Endodermal cell (in vitro differentiated cells): Measurements from ENCODE around the gene FAAH. TPM values are rescaled to one million over a fixed set of nuclear protein-coding genes. Genes with fewer than 3 reads are reported as not detected.

Source experiments
- DNase-seq: peaks from one replicate; pipeline ENCODE4 v3.0.0-alpha.2; 2017
- H3K27ac ChIP-seq: 2 replicates; pipeline ENCODE4 v1.5.1; 2013; ENCODE audit warnings: mild to moderate bottlenecking, low read depth, low read length, moderate library complexity
- H3K27me3 ChIP-seq: 2 replicates; pipeline ENCODE4 v1.6.1; 2013; ENCODE audit warnings: mild to moderate bottlenecking, low read length, moderate library complexity; ENCODE audit not compliant: insufficient read depth, control insufficient read depth, poor library complexity, severe bottlenecking
- H3K36me3 ChIP-seq: 2 replicates; pipeline ENCODE4 v1.7.0; 2013; ENCODE audit warnings: mild to moderate bottlenecking, low read length, moderate library complexity; ENCODE audit not compliant: control insufficient read depth, insufficient read depth
- H3K4me1 ChIP-seq: one replicate; pipeline ENCODE4 v1.7.0; 2013; ENCODE audit warnings: low read length; ENCODE audit not compliant: control insufficient read depth, insufficient read depth
- H3K4me3 ChIP-seq: 2 replicates; pipeline ENCODE4 v1.5.1; 2013; ENCODE audit warnings: mild to moderate bottlenecking, low read length, moderate library complexity
- H3K9ac ChIP-seq: 2 replicates; pipeline ENCODE4 v1.6.1; 2013; ENCODE audit warnings: mild to moderate bottlenecking, low read length, moderate library complexity; ENCODE audit not compliant: poor library complexity, severe bottlenecking; ENCODE audit errors: extremely low read depth
- H3K9me3 ChIP-seq: 2 replicates; pipeline ENCODE4 v1.6.1; 2013; ENCODE audit warnings: mild to moderate bottlenecking, low read length, moderate library complexity; ENCODE audit not compliant: control insufficient read depth
- H3K27ac Mint-ChIP-seq: 2 replicates; pipeline ENCODE4 v1.8.0; 2020; ENCODE audit warnings: mixed read lengths
- H3K27me3 Mint-ChIP-seq: 2 replicates; pipeline ENCODE4 v1.8.0; 2021; ENCODE audit warnings: mild to moderate bottlenecking, mixed read lengths; ENCODE audit not compliant: insufficient read depth
- H3K36me3 Mint-ChIP-seq: 2 replicates; pipeline ENCODE4 v1.8.0; 2020; ENCODE audit warnings: low read depth, mixed read lengths
- H3K4me1 Mint-ChIP-seq: 2 replicates; pipeline ENCODE4 v1.8.0; 2020; ENCODE audit warnings: mixed read lengths
- H3K4me3 Mint-ChIP-seq: 2 replicates; pipeline ENCODE4 v1.8.0; 2020; ENCODE audit warnings: mild to moderate bottlenecking, moderate library complexity, mixed read lengths
- H3K9me3 Mint-ChIP-seq: 2 replicates; pipeline ENCODE4 v1.8.0; 2020; ENCODE audit warnings: mild to moderate bottlenecking, mixed read lengths
- CTCF ChIP-seq: fragments of 200-600 bp; sonication (generic); conservative IDR thresholded peaks from 2 replicates; pipeline ENCODE4 v1.5.0; 2021; ENCODE audit warnings: antibody characterized with exemption, mild to moderate bottlenecking
- WGBS, 2 experiments: methylation state at CpG; one replicate each; pipeline versions ENCODE4 v1.1.5 to v1.1.7; 2013; ENCODE audit warnings: missing lambda C conversion rate in 2 of 2, mixed read lengths in 1 of 2; ENCODE audit not compliant: insufficient coverage in 1 of 2, insufficient read length in 1 of 2; 5-methylcytosine and 5-hydroxymethylcytosine counted together
- total RNA-seq, 2 donors: library from RNA; stranded (reverse); fragmentation: NEBNext Ultra II Directional in 1 of 2; extraction: Animal tissue kit (Norgen Biotek cat#: 25700) in 1 of 2; gene quantifications; 2 replicates in 1 of 2; 3 replicates in 1 of 2; pipeline ENCODE4 v1.2.1, GENCODE V29; 2021

The FAAH gene
- total RNA-seq, 2 donors from 2014 or later: 27.1 to 56.6 TPM

GRCh38 chr1:46431695-46432094, 37.6 kb downstream of the FAAH start:
- H3K9ac ChIP-seq: no peak overlapping the region
- H3K9me3 Mint-ChIP-seq: no peaks in the 10 kb centered on the region
- no peak overlapping the region for H3K4me3 ChIP-seq
- 67 to 86% methylated on average over 1 to 6 of the region's 6 CpGs for WGBS, 2 experiments
- H3K36me3 Mint-ChIP-seq: no peaks in the 10 kb centered on the region
- DNase-seq: no peak
- no peaks in the 10 kb centered on the region for H3K36me3 ChIP-seq
- H3K27ac Mint-ChIP-seq: no peak overlapping the region
- H3K4me3 Mint-ChIP-seq: no peak overlapping the region
- no peaks in the 10 kb centered on the region for H3K9me3 ChIP-seq
- no peaks in the 10 kb centered on the region for H3K4me1 Mint-ChIP-seq
- no peaks in the 10 kb centered on the region for H3K4me1 ChIP-seq
- TF ChIP-seq CTCF: peak; percentile 41
- H3K27me3 Mint-ChIP-seq: peaks cover 40% of the 10 kb centered on the region
- no peak overlapping the region for H3K27ac ChIP-seq
- peaks cover 15% of the 10 kb centered on the region for H3K27me3 ChIP-seq

GRCh38 chr1:46432781-46433327, 38.7 kb downstream of the FAAH start:
- WGBS, 2 experiments: 76 to 80% methylated on average over 5 to 10 of the region's 10 CpGs

GRCh38 chr1:46434358-46434757, 40.2 kb downstream of the FAAH start:
- H3K36me3 ChIP-seq: no peaks in the 10 kb centered on the region
- no peak overlapping the region for H3K9ac ChIP-seq
- no peaks in the 10 kb centered on the region for H3K4me1 ChIP-seq
- H3K27me3 ChIP-seq: peaks cover 30% of the 10 kb centered on the region
- H3K27ac ChIP-seq: no peak overlapping the region
- no peak for DNase-seq
- Mint-ChIP-seq H3K4me3 (no peak overlapping the region), H3K27ac (no peak overlapping the region), H3K27me3 (peaks cover 59% of the 10 kb centered on the region), H3K9me3 (no peaks in the 10 kb centered on the region), H3K36me3 (no peaks in the 10 kb centered on the region), H3K4me1 (no peaks in the 10 kb centered on the region)
- no peak overlapping the region for H3K4me3 ChIP-seq
- TF ChIP-seq CTCF: no peak
- WGBS, 2 experiments: 83 to 90% methylated on average over 3 of the region's 3 CpGs
- no peaks in the 10 kb centered on the region for H3K9me3 ChIP-seq

More at GRCh38 chr1:46432781-46433327, 38.7 kb downstream of the FAAH start:
- Histone ChIP-seq H3K9me3 (no peaks in the 10 kb centered on the region), H3K4me1 (no peaks in the 10 kb centered on the region), H3K27ac (no peak overlapping the region), H3K27me3 (peaks cover 25% of the 10 kb centered on the region), H3K36me3 (no peaks in the 10 kb centered on the region), H3K9ac (no peak overlapping the region), H3K4me3 (no peak overlapping the region)
- H3K27me3 Mint-ChIP-seq: peaks cover 50% of the 10 kb centered on the region
- no peaks in the 10 kb centered on the region for H3K4me1 Mint-ChIP-seq
- H3K4me3 Mint-ChIP-seq: no peak overlapping the region
- no peak overlapping the region for H3K27ac Mint-ChIP-seq
- no peaks in the 10 kb centered on the region for H3K36me3 Mint-ChIP-seq
- no peak for DNase-seq
- no peak for TF ChIP-seq CTCF
- no peaks in the 10 kb centered on the region for H3K9me3 Mint-ChIP-seq
